HepG2 (cell line): ENCODE measurements around the gene MYO18A. TPM values are rescaled to one million over a fixed set of nuclear protein-coding genes. Genes with fewer than 3 reads are reported as not detected.

Experiments used
- ZNF296 ChIP-seq: sonication (generic); formaldehyde crosslinking; conservative IDR thresholded peaks from 2 replicates; pipeline ENCODE4 v1.5.0; 2020; ENCODE audit warnings: mild to moderate bottlenecking, missing genetic modification reagents
- ZNF616 ChIP-seq: sonication (generic); formaldehyde crosslinking; IDR thresholded peaks from 2 replicates; pipeline ENCODE4 v1.5.0; 2020; ENCODE audit warnings: low read depth, mild to moderate bottlenecking, missing genetic modification reagents
- ZNF629 ChIP-seq: sonication (generic); formaldehyde crosslinking; conservative IDR thresholded peaks from 2 replicates; pipeline ENCODE4 v1.5.0; 2020; ENCODE audit warnings: missing genetic modification reagents
- ZNF775 ChIP-seq: sonication (generic); formaldehyde crosslinking; IDR thresholded peaks from 2 replicates; pipeline ENCODE4 v1.4.0; 2020; ENCODE audit warnings: missing genetic modification reagents, mild to moderate bottlenecking, moderate library complexity, borderline replicate concordance
- polyA plus RNA-seq, 8 experiments: library from polyadenylated mRNA; depleted of rRNA in 3 of 8; stranded (reverse) in 7 of 8; unstranded in 1 of 8; fragments of >200 nt; fragmentation: Illumina TruSeq in 4 of 8; extraction: Trizol in 4 of 8; gene quantifications; 2 replicates each; pipeline versions ENCODE4 v1.2.1 to v1.2.3, GENCODE V29; 2011 to 2016; ENCODE audit warnings: low read depth in 4 of 8, missing spikeins in 1 of 8, mixed read lengths in 1 of 8; ENCODE audit not compliant: insufficient read depth in 1 of 8
- total RNA-seq, 5 experiments: library from RNA; depleted of rRNA; stranded (reverse); fragments of >200 nt; fragmentation: Illumina TruSeq; extraction: Trizol; gene quantifications; 2 replicates each; pipeline ENCODE4 v1.2.3, GENCODE V29; 2016; ENCODE audit warnings: low read depth in 1 of 5
- TF ChIP-seq, protein P1 (sequence below): sonication (generic); formaldehyde crosslinking; IDR thresholded peaks from 2 replicates; pipeline ENCODE4 v1.4.0; 2020; ENCODE audit warnings: missing genetic modification reagents, borderline replicate concordance
- TF ChIP-seq, protein P2 (sequence below): sonication (generic); formaldehyde crosslinking; IDR thresholded peaks from 2 replicates; pipeline ENCODE4 v1.5.0; 2020; ENCODE audit warnings: missing genetic modification reagents
- TF ChIP-seq, protein P3 (sequence below): sonication (generic); formaldehyde crosslinking; IDR thresholded peaks from 2 replicates; pipeline ENCODE4 v1.4.0; 2020; ENCODE audit warnings: missing genetic modification reagents
- TF ChIP-seq, protein P4 (sequence below), 2 experiments: IDR thresholded peaks; 2 replicates each; pipeline ENCODE4 v1.6.1; 2011 to 2012; ENCODE audit warnings: low read length in 2 of 2, borderline replicate concordance in 1 of 2, low read depth in 1 of 2, mild to moderate bottlenecking in 1 of 2, moderate library complexity in 1 of 2
- TF ChIP-seq, protein P5 (sequence below): sonication (generic); formaldehyde crosslinking; IDR thresholded peaks from 2 replicates; pipeline ENCODE4 v1.4.0; 2020; ENCODE audit warnings: mild to moderate bottlenecking, missing genetic modification reagents

The MYO18A gene
- total and polyA plus RNA-seq, 2 of the 13 experiments (the other 11 are each of a cell fraction or from before 2014, with no cell fraction given): 16.8 to 24.8 TPM

DNA sequence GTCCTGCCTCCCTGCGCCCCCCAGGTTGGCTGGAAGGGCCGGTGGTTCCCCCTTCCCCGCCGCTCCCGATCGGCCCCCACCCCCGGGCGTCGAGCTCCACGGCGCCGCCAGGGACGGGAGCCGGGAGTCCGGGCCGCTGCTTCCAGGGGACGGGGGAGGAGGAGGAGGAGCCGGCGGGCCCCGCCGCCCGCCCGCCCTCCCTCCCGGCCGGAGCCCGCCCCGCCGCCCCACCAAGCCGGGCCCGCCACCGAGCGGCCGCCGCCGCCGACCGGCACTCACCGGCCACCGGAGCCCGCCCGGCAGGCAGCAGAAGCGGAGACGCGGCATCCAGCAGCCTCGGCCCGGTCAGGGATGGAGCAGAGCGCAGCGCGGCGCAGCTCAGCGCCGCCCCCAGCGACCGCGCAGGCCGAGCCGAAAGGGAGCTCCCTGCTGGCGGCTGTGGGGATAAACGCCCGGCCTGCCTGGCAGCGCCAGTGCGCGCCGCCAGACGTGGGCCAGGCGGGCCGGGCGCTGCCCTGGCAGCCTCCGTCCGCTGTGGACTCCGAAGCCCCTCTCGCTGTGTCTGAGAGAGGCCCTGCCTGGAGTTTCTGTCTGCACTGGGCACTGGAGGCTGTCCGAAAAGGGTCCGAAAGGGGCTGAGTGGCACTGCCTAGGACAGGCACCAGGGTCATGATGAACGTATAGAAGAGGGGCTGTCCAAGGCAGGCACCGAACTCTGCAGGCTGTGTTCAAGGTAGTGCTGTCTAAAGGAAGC lies at the start of gene MYO18A (continued):
- TF ChIP-seq, protein P1, sequence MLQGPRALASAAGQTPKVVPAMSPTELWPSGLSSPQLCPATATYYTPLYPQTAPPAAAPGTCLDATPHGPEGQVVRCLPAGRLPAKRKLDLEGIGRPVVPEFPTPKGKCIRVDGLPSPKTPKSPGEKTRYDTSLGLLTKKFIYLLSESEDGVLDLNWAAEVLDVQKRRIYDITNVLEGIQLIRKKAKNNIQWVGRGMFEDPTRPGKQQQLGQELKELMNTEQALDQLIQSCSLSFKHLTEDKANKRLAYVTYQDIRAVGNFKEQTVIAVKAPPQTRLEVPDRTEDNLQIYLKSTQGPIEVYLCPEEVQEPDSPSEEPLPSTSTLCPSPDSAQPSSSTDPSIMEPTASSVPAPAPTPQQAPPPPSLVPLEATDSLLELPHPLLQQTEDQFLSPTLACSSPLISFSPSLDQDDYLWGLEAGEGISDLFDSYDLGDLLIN (CRISPR knock-in tag): no peak
- TF ChIP-seq ZNF616 (CRISPR knock-in tag) (no peak), ZNF775 (CRISPR knock-in tag) (no peak), ZNF629 (CRISPR knock-in tag) (no peak), ZNF296 (no peak)
- TF ChIP-seq, protein P2, sequence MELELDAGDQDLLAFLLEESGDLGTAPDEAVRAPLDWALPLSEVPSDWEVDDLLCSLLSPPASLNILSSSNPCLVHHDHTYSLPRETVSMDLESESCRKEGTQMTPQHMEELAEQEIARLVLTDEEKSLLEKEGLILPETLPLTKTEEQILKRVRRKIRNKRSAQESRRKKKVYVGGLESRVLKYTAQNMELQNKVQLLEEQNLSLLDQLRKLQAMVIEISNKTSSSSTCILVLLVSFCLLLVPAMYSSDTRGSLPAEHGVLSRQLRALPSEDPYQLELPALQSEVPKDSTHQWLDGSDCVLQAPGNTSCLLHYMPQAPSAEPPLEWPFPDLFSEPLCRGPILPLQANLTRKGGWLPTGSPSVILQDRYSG: no peak
- TF ChIP-seq, protein P3, sequence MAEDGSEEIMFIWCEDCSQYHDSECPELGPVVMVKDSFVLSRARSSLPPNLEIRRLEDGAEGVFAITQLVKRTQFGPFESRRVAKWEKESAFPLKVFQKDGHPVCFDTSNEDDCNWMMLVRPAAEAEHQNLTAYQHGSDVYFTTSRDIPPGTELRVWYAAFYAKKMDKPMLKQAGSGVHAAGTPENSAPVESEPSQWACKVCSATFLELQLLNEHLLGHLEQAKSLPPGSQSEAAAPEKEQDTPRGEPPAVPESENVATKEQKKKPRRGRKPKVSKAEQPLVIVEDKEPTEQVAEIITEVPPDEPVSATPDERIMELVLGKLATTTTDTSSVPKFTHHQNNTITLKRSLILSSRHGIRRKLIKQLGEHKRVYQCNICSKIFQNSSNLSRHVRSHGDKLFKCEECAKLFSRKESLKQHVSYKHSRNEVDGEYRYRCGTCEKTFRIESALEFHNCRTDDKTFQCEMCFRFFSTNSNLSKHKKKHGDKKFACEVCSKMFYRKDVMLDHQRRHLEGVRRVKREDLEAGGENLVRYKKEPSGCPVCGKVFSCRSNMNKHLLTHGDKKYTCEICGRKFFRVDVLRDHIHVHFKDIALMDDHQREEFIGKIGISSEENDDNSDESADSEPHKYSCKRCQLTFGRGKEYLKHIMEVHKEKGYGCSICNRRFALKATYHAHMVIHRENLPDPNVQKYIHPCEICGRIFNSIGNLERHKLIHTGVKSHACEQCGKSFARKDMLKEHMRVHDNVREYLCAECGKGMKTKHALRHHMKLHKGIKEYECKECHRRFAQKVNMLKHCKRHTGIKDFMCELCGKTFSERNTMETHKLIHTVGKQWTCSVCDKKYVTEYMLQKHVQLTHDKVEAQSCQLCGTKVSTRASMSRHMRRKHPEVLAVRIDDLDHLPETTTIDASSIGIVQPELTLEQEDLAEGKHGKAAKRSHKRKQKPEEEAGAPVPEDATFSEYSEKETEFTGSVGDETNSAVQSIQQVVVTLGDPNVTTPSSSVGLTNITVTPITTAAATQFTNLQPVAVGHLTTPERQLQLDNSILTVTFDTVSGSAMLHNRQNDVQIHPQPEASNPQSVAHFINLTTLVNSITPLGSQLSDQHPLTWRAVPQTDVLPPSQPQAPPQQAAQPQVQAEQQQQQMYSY: peak; percentile 87
- TF ChIP-seq, protein P4, sequence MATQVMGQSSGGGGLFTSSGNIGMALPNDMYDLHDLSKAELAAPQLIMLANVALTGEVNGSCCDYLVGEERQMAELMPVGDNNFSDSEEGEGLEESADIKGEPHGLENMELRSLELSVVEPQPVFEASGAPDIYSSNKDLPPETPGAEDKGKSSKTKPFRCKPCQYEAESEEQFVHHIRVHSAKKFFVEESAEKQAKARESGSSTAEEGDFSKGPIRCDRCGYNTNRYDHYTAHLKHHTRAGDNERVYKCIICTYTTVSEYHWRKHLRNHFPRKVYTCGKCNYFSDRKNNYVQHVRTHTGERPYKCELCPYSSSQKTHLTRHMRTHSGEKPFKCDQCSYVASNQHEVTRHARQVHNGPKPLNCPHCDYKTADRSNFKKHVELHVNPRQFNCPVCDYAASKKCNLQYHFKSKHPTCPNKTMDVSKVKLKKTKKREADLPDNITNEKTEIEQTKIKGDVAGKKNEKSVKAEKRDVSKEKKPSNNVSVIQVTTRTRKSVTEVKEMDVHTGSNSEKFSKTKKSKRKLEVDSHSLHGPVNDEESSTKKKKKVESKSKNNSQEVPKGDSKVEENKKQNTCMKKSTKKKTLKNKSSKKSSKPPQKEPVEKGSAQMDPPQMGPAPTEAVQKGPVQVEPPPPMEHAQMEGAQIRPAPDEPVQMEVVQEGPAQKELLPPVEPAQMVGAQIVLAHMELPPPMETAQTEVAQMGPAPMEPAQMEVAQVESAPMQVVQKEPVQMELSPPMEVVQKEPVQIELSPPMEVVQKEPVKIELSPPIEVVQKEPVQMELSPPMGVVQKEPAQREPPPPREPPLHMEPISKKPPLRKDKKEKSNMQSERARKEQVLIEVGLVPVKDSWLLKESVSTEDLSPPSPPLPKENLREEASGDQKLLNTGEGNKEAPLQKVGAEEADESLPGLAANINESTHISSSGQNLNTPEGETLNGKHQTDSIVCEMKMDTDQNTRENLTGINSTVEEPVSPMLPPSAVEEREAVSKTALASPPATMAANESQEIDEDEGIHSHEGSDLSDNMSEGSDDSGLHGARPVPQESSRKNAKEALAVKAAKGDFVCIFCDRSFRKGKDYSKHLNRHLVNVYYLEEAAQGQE (IDR thresholded peaks at IDR 0.05; ENCODE audit: borderline replicate concordance in 1 of 2, low read depth in 1 of 2, low read length in 2 of 2): no peak; a peak in 1 of 4 replicates
- TF ChIP-seq, protein P5, sequence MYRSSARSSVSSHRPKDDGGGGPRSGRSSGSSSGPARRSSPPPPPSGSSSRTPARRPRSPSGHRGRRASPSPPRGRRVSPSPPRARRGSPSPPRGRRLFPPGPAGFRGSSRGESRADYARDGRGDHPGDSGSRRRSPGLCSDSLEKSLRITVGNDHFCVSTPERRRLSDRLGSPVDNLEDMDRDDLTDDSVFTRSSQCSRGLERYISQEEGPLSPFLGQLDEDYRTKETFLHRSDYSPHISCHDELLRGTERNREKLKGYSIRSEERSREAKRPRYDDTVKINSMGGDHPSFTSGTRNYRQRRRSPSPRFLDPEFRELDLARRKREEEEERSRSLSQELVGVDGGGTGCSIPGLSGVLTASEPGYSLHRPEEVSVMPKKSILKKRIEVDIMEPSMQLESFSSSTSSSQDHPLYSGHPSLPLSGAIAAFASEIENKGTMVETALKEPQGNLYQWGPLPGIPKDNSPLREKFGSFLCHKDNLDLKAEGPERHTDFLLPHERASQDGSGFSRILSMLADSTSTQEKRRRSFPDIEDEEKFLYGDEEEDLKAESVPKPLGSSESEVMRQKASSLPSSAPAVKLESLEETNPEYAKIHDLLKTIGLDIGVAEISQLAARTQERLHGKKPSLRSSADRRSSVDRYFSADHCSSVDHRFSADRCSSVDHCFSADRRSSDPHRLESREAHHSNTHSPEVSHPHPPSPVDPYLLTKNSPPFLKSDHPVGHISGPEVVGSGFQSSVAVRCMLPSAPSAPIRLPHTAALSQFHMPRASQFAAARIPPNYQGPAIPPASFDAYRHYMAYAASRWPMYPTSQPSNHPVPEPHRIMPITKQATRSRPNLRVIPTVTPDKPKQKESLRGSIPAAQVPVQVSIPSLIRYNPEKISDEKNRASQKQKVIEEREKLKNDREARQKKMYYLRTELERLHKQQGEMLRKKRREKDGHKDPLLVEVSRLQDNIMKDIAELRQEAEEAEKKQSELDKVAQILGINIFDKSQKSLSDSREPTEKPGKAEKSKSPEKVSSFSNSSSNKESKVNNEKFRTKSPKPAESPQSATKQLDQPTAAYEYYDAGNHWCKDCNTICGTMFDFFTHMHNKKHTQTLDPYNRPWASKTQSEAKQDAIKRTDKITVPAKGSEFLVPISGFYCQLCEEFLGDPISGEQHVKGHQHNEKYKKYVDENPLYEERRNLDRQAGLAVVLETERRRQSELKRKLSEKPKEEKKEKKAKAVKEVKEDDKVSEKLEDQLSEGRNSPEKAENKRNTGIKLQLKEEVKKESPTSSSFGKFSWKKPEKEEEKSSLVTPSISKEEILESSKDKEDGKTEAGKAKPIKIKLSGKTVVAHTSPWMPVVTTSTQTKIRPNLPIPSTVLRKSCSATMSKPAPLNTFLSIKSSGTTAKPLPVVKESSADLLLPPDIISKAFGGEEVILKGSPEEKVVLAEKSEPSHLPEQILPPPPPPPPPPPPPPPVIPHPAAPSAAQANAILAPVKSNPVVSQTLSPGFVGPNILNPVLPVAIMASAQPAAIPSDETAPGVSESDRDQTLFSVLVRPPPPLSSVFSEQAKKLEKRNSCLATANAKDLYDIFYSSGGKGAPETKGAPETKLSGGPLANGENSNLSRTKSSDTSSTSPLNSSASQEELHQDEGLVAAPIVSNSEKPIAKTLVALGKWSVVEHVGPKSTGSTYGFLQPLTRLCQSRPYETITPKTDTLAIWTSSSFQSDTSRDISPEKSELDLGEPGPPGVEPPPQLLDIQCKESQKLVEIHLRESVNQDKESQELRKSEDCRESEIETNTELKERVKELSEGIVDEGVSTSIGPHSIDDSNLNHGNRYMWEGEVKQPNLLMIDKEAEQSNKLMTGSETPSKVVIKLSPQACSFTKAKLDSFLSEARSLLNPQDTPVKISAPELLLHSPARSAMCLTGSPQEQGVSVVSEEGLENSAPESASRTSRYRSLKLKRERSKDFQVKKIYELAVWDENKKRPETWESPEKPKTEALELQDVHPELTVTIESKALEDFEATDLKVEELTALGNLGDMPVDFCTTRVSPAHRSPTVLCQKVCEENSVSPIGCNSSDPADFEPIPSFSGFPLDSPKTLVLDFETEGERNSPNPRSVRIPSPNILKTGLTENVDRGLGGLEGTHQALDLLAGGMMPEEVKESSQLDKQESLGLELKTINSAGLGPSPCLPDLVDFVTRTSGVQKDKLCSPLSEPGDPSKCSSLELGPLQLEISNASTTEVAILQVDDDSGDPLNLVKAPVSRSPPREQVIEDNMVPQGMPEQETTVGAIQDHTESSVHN (CRISPR knock-in tag): 0 out of 2 replicates have a peak, but pooled peaks have one; percentile 58
